ENCODE measurements around the gene GRM1.

GRM1 gene

GRCh38 chr6:146408583-146408982, 379.7 kb downstream of the GRM1 start:
- FAIRE-seq: no peak

DNA sequence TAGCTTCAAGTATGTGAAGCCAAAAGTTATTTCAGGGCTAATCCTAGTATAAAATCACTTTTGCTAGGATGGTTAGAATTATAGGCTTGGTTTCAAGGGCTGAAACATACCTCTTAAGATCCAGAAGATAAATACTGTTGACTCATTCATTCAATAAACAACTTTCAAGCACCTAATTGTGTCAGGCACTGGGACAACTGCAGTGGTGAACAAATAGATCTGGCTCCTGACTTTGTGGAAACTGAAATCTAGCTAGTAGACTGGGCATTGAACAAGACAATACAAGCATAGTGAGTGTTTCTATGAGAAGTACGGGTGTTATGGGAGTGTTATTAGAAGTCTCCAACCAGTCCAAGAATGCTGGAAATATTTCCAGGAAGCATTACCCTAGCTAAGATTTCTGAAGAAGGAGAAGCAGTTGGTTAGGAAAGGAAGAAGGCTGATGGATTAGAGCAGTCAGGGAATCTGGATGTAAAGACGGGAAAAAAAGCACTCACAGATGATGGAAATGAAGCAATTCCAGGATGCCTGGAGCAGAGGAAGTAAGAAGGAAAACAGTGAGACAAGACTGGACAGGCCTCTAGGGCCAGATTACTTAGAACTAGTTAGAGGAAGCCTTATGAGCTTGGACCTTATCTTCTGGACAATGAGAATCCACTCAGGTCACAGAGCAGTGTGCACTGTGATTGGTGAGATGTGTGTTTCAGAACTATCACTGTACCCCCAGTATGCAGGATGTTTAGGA, 382.2 kb downstream of the GRM1 start:
- FAIRE-seq: no peak

DNA sequence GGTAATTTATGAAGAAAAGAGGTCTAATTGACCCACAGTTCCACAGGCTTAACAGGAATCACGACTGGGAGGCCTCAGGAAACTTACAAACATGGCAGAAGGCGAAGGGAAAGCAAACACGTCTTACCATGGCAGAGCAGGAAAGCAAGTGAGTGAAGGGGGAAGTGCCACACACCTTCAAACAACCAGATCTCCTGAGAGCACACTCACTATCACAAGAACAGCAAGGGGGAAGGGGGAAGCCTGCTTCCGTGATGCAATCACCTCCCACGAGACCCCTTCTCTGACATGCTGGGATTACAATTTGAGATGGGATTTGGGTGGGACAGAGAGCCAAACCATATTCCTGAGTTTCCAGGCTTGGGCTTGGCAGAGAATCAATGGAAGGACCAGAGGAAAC, 390.7 kb downstream of the GRM1 start:
- FAIRE-seq: no peak

- no peak for FAIRE-seq
These were observed 391.4 kb downstream of the GRM1 start for GRCh38 chr6:146420255-146420654.

DNA sequence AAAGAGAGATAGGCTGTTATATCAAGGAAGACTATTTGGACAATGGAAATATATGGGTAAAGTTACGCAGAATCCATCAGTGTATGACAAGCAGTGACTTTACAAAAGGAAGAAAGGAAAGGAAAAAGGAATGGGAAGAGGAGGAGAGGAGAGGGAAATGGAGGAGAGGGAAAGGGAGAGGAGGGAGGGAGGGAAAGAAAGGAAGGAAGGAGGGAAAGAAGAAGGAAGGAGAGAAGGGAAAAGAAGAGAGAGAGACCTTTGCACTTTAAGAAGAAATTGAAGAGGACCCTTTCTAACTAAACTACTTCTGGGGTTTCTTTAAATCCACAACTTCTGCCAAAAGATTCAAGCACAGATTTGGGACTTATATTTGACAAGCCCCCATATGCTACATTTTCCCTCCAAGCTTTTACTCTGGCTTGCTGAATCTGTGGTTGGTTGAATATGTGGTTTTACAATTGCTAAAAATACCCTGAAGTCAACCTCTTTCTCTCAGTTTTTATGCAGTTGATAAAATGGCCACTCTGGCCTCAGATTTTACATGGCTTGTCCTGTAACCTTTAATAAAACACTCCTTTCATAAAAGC, 394.0 kb downstream of the GRM1 start:
- no peak for FAIRE-seq

- FAIRE-seq: no peak
These were observed 394.6 kb downstream of the GRM1 start for GRCh38 chr6:146423452-146423851.

DNA sequence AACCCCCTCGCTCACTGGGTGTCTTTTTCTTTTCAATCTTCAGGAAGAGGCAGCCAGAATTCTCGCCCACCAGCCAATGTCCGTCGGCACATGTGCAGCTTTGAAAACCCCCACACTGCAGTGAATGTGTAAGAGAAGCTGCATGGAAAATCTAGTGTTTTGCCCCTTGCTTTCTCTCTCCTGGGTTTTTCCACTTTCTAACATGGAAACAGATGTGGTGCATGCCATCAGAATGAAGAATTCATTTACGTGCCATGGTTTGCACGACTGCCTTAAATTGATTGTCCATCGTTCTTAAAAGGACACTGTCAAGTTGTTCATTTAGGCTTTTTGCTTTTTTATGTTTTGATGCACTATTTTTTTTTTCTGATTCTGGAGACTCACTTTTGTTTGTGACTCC, 397.7 kb downstream of the GRM1 start:
- FAIRE-seq: no peak

GRCh38 chr6:146429831-146430230, 401.0 kb downstream of the GRM1 start:
- no peak for FAIRE-seq

- no peak for FAIRE-seq
These were observed 405.2 kb downstream of the GRM1 start for GRCh38 chr6:146433881-146434731.

DNA sequence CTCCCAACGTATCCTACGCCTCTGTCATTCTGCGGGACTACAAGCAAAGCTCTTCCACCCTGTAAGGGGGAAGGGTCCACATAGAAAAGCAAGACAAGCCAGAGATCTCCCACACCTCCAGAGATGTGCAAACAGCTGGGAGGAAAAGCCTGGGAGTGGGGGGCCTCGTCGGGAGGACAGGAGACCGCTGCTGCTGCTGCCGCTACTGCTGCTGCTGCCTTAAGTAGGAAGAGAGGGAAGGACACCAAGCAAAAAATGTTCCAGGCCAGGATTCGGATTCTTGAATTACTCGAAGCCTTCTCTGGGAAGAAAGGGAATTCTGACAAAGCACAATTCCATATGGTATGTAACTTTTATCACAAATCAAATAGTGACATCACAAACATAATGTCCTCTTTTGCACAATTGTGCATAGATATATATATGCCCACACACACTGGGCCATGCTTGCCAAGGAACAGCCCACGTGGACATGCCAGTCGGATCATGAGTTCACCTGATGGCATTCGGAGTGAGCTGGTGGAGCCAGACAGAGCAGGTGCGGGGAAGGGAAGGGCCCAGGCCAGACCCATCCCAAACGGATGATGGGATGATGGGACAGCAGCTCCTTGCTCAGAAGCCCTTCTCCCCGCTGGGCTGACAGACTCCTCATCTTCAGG, 406.0 kb downstream of the GRM1 start:
- FAIRE-seq: no peak

- FAIRE-seq: no peak
These were observed 413.0 kb downstream of the GRM1 start for GRCh38 chr6:146441907-146442306.

- FAIRE-seq: no peak
These were observed 415.3 kb downstream of the GRM1 start for GRCh38 chr6:146444189-146444588.

DNA sequence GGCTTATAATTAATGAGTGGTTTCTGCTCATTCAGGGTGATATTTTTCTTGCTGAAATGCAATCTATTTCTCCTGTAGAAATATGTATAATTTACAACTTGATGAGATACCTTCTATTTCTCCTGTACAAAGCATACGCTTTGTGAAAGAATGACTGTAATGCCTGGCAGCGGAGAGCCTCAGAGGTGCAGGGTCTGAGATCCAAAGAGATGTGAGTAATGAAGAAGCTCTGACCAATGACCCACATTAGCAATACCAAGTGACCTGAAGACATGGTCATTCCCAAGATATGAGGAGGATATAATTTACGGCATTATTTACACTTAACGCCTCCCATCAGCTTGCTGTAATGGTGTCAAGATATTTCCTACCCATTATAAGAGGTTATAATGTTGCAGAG, 416.4 kb downstream of the GRM1 start:
- FAIRE-seq: no peak

DNA sequence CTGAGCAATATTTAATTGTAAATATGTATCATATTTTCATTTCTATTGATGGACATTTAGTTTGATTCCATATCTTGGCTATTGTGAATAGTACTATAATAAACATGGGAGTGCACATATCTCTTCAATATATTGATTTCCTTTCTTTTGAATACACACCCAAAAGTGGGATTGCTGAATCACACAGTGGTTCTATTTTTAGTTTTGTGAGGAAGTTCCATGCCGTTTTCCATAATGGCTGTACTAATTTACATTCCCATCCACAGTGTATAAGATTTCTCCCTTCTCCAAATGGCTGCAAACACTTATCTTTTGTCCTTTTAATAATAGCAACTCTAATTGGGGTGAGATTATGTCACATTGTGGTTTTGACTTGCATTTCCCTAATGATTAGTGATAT, 428.0 kb downstream of the GRM1 start:
- FAIRE-seq: no peak

DNA sequence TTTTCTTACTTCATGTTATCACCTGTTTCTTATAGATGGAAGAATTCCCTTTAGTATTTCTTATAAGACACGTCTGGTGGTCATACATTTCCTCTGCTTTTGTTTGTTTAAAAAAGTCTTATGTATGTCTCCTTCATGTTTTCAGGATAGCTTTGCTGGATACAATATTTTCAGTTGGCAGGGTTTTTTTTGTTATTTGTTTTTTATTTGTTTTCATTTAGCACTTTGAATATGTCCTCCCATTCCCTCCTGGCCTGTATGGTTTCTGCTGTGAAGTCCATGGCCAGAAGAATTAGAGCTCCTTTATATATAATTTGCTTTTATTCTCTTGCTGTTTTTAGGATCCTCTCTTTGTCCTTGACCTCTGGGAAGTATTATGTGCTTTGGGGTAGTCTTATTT, 432.1 kb downstream of the GRM1 start:
- no peak for FAIRE-seq

DNA sequence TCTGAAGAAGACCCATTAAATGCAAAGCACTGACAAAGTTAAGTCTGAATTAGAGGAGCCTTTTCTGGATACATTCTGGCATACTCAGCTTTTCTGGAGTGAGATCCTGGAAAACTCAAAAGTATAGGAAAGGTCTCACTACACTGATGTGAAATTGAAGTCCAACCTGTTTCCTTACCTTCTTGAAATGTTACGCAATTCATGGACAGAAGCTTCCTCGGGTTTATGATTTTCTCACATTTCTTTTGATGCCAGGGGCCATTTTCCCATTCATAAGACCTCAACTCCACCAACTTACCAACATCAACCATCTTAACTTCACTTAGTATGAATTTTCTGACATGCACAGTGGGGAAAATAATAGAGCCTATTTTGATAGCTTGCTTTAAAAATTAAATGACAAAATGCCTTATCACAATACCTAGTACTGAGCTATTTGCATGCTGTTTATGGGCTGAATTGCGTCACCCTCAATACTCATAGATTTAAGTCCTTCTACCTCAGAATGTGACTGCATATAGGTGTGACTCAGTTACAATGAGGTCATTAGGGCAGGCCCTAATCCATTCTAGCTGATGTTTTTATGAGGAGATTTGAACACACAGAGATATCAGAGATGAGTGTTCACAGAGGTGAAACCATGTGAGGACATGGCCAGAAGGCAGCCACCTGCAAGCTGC, 441.4 kb downstream of the GRM1 start:
- FAIRE-seq: no peak

DNA sequence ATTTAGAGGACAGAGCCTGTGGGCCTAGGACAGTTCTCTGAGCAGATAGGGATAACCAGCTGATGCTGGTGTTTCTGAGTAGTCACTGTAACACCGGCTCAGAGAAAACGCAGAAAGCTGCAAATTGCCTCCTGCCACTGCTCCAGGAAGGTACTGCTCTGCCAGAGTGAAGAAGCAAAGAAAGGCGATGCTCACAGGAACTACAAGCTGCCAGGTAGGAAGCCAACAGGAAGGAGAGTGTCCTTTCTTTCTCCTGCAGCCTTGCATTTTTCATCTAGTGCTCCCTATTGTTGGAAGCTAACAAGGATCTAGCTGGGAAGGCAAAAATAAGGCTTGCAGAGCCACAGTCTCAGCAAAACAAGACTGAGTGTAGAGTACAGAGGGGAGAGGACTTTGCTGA, 444.1 kb downstream of the GRM1 start:
- no peak for FAIRE-seq

GRCh38 chr6:146481527-146481926, 452.7 kb downstream of the GRM1 start:
- no peak for FAIRE-seq

DNA sequence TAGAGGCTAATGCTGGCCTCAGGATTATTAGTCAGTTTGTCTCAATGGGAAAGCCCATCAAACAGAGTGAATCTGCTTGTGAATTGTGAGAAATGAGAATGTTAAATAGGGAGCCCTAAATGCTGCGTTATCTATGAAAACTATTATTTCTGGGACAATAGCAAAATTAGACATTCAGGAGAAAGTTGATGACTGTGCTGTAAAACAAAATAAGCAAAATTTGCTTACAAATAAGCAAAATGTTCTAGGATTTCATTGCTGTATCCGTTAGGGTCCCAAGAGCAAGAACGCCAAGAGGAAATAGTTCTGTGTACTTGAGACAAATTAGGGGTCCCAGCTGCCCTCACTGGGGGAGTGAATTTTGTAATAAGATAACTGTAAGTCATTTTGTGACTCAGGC, 455.5 kb downstream of the GRM1 start:
- no peak for FAIRE-seq

Data from TTC549 (cell line).